Astrocyte (in vitro differentiated cells and primary cell): ENCODE data around the gene CTNND1. TPM values are rescaled to one million over a fixed set of nuclear protein-coding genes. Genes with fewer than 3 reads are reported as not detected.

ENCODE experiments used
- DNase-seq: peaks from one replicate; pipeline ENCODE4 v3.0.0-alpha.2; 2010; ENCODE audit warnings: low read depth
- FAIRE-seq: peaks from 2 replicates; lab custom pipeline; 2011; peaks lifted over from hg19 to GRCh38; lab: Jason Lieb, UNC
- H2AFZ ChIP-seq: 2 replicates; pipeline ENCODE4 v1.6.0; 2012; ENCODE audit warnings: low read depth, low read length, inconsistent platforms
- H3K27ac ChIP-seq: 2 replicates; pipeline ENCODE4 v1.5.1; 2011; ENCODE audit warnings: low read depth, low read length, inconsistent platforms
- H3K27me3 ChIP-seq: 2 replicates; pipeline ENCODE4 v1.6.0; 2011; ENCODE audit warnings: low read length, inconsistent platforms; ENCODE audit not compliant: insufficient read depth
- H3K36me3 ChIP-seq: 2 replicates; pipeline ENCODE4 v1.5.1; 2011; ENCODE audit warnings: low read length, inconsistent platforms; ENCODE audit not compliant: insufficient read depth
- H3K4me1 ChIP-seq: 2 replicates; pipeline ENCODE4 v1.5.1; 2011; ENCODE audit warnings: low read length, inconsistent platforms; ENCODE audit not compliant: insufficient read depth
- H3K4me2 ChIP-seq: 2 replicates; pipeline ENCODE4 v1.6.0; 2012; ENCODE audit warnings: low read length, inconsistent platforms
- H3K4me3 ChIP-seq: 2 replicates; pipeline ENCODE4 v1.5.1; 2011; ENCODE audit warnings: low read depth, mild to moderate bottlenecking, low read length, inconsistent platforms; ENCODE audit not compliant: insufficient read depth
- H3K79me2 ChIP-seq: 2 replicates; pipeline ENCODE4 v1.6.0; 2012; ENCODE audit warnings: mild to moderate bottlenecking, low read length, inconsistent platforms; ENCODE audit not compliant: insufficient read depth
- H3K9ac ChIP-seq: 2 replicates; pipeline ENCODE4 v1.6.0; 2012; ENCODE audit warnings: mild to moderate bottlenecking, low read length, inconsistent platforms
- H3K9me3 ChIP-seq: 2 replicates; pipeline ENCODE4 v1.5.1; 2012; ENCODE audit warnings: low read depth, mild to moderate bottlenecking, low read length, inconsistent platforms; ENCODE audit not compliant: insufficient read depth
- H4K20me1 ChIP-seq: 2 replicates; pipeline ENCODE4 v1.6.0; 2012; ENCODE audit warnings: low read length, inconsistent platforms; ENCODE audit not compliant: insufficient read depth
- H3K27ac Mint-ChIP-seq: one replicate; pipeline ENCODE4 v1.8.0; 2021; ENCODE audit warnings: mild to moderate bottlenecking, mixed read lengths; ENCODE audit not compliant: unreplicated experiment
- H3K27me3 Mint-ChIP-seq: one replicate; pipeline ENCODE4 v1.8.0; 2021; ENCODE audit warnings: low read depth, mixed read lengths; ENCODE audit not compliant: unreplicated experiment
- H3K36me3 Mint-ChIP-seq: one replicate; pipeline ENCODE4 v1.8.0; 2021; ENCODE audit warnings: low read depth, mixed read lengths; ENCODE audit not compliant: unreplicated experiment
- H3K4me1 Mint-ChIP-seq: one replicate; pipeline ENCODE4 v1.8.0; 2021; ENCODE audit warnings: low read depth, mixed read lengths; ENCODE audit not compliant: unreplicated experiment
- H3K4me3 Mint-ChIP-seq: one replicate; pipeline ENCODE4 v1.8.0; 2021; ENCODE audit warnings: mild to moderate bottlenecking, moderate library complexity, mixed read lengths; ENCODE audit not compliant: unreplicated experiment
- H3K9me3 Mint-ChIP-seq: one replicate; pipeline ENCODE4 v1.8.0; 2021; ENCODE audit warnings: mild to moderate bottlenecking, mixed read lengths; ENCODE audit not compliant: unreplicated experiment
- CTCF ChIP-seq: IDR thresholded peaks from 2 replicates; pipeline ENCODE4 v1.5.1; 2011; ENCODE audit warnings: low read depth, mild to moderate bottlenecking, inconsistent platforms, low read length, moderate library complexity; ENCODE audit not compliant: insufficient read depth
- EZH2 ChIP-seq: IDR thresholded peaks from 2 replicates; pipeline ENCODE4 v1.6.1; 2012; ENCODE audit warnings: mild to moderate bottlenecking, low read length, inconsistent platforms; ENCODE audit not compliant: insufficient read depth
- total RNA-seq: library from RNA; stranded (reverse); gene quantifications from 2 replicates; pipeline ENCODE4 v1.2.1, GENCODE V29; 2021

Gene CTNND1
- total RNA-seq, 1 donor from 2014 or later = 235 TPM

- H3K9me3 Mint-ChIP-seq = no peaks in the 10 kb centered on the region
- H3K4me1 ChIP-seq = no peaks in the 10 kb centered on the region
- no peaks in the 10 kb centered on the region for H3K27me3 Mint-ChIP-seq
- no peaks in the 10 kb centered on the region for H3K79me2 ChIP-seq
- H3K9ac ChIP-seq = no peak overlapping the region
- no peaks in the 10 kb centered on the region for H3K36me3 ChIP-seq
- no peak for FAIRE-seq
- H2AFZ ChIP-seq = no peak overlapping the region
- no peaks in the 10 kb centered on the region for H4K20me1 ChIP-seq
- DNase-seq = no peak
- no peak overlapping the region for H3K4me3 ChIP-seq
- no peaks in the 10 kb centered on the region for H3K36me3 Mint-ChIP-seq
- H3K4me1 Mint-ChIP-seq = peaks cover 2% of the 10 kb centered on the region
- no peak overlapping the region for H3K4me3 Mint-ChIP-seq
- TF ChIP-seq CTCF (no peak), EZH2 (no peak)
- H3K9me3 ChIP-seq = no peaks in the 10 kb centered on the region
- no peak overlapping the region for H3K27ac ChIP-seq
- no peak overlapping the region for H3K4me2 ChIP-seq
- H3K27me3 ChIP-seq = no peaks in the 10 kb centered on the region
- H3K27ac Mint-ChIP-seq = peak overlapping the region; percentile 18
Observed at GRCh38 chr11:57752954-57753353, 8.6 kb upstream of the CTNND1 start.

GRCh38 chr11:57758174-57758573 is 3.4 kb upstream of the CTNND1 start:
- no peak overlapping the region for H3K27ac ChIP-seq
- no peaks in the 10 kb centered on the region for H3K27me3 Mint-ChIP-seq

More at GRCh38 chr11:57758174-57758573, 3.4 kb upstream of the CTNND1 start:
- peaks cover 16% of the 10 kb centered on the region for H3K79me2 ChIP-seq
- no peak overlapping the region for H3K4me3 Mint-ChIP-seq
- no peaks in the 10 kb centered on the region for H3K4me1 ChIP-seq
- peaks cover 9% of the 10 kb centered on the region for H4K20me1 ChIP-seq
- H3K9me3 ChIP-seq = no peaks in the 10 kb centered on the region
- H3K27me3 ChIP-seq = no peaks in the 10 kb centered on the region
- H3K9ac ChIP-seq = no peak overlapping the region
- no peaks in the 10 kb centered on the region for H3K9me3 Mint-ChIP-seq
- no peak overlapping the region for H2AFZ ChIP-seq
- DNase-seq (no peak), FAIRE-seq (no peak)
- no peaks in the 10 kb centered on the region for H3K36me3 Mint-ChIP-seq
- no peaks in the 10 kb centered on the region for H3K36me3 ChIP-seq
- H3K4me1 Mint-ChIP-seq = no peaks in the 10 kb centered on the region
- H3K27ac Mint-ChIP-seq = no peak overlapping the region
- no peak for TF ChIP-seq CTCF
- H3K4me3 ChIP-seq = no peak overlapping the region
- H3K4me2 ChIP-seq = no peak overlapping the region
